ENCODE results near the gene CCIN. TPM values are rescaled to one million over a fixed set of nuclear protein-coding genes. Genes with fewer than 3 reads are reported as not detected.

CCIN gene
- total RNA-seq, 1 donor from 2014 or later = not detected

DNA sequence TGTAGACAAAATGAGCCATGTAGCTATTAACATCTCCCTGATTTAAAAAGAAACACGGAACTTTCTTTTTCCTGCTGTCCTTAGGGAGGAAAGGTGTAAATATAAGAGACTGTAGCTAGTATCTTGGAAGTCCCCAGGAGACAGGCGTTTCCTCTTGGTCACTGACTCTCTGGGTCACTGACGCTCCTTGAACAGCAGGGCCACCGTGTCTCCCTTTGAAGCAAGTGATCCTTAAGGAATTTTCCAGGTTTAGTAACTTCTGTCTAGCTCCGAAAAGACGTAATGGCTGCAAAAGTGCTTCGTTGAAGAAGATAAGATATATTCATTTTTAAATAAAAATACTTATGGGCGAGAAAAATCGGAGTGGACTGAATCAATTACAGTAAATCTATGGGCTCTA lies 20.8 kb downstream of the CCIN start:
- Histone ChIP-seq H3K4me3 (peak overlapping the region; percentile 86 to 99), H3K27me3 (no peaks in the 10 kb centered on the region), H3K27ac (peak overlapping the region; percentile 94 to 95), H3K36me3 (no peaks in the 10 kb centered on the region), H3K9me3 (no peaks in the 10 kb centered on the region), H3K4me1 (peaks cover 4 to 31% of the 10 kb centered on the region in 2 donors)
- no peak for DNase-seq (ENCODE audit: low spot score in 2 of 2)
- intact Hi-C loops (cut with DNase I) = loop anchor here (1.0 to 10.0 kb wide), 4 partner anchors 23 to 135 kb away; partner anchors contain the start of gene GNE
- no peak for TF ChIP-seq CTCF (IDR thresholded peaks at IDR 0.05)

DNA sequence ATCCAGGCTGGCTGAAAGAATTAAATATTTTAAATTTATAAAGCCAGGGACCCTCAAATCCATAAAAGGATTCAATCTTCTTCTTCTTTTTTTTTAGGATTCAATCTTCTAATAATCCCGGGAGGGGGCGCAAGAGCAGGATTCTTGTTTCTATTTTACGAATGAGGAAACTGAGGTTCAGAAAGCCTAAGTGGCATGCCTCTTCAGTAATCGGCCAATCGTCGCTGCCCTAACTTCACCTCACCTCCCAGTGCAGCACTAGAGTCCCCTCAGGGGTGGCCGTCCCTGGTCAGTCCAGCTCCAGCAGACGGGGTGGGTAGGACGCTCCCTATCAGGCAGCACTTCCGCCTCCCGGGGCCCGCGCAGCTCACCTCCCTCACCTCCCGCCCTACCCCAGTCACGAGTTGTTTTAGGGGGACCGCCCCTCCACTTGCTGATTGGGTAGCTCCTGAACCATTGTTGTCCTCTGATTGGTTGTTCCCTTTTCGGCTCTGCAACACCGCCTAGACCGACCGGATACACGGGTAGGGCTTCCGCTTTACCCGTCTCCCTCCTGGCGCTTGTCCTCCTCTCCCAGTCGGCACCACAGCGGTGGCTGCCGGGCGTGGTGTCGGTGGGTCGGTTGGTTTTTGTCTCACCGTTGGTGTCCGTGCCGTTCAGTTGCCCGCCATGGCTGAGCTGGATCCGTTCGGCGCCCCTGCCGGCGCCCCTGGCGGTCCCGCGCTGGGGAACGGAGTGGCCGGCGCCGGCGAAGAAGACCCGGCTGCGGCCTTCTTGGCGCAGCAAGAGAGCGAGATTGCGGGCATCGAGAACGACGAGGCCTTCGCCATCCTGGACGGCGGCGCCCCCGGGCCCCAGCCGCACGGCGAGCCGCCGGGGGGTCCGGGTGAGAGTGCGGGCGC lies 21.5 kb downstream of the CCIN start, which contains the start of gene CLTA:
Gene CLTA, plus strand, starts transcription at position 534 of the 902 bp plus-strand sequence. Its CDS starts 136 bp downstream, at position 670.
- no peaks in the 10 kb centered on the region for H3K27me3 ChIP-seq
- peaks cover 4 to 31% of the 10 kb centered on the region in 2 donors for H3K4me1 ChIP-seq

DNA sequence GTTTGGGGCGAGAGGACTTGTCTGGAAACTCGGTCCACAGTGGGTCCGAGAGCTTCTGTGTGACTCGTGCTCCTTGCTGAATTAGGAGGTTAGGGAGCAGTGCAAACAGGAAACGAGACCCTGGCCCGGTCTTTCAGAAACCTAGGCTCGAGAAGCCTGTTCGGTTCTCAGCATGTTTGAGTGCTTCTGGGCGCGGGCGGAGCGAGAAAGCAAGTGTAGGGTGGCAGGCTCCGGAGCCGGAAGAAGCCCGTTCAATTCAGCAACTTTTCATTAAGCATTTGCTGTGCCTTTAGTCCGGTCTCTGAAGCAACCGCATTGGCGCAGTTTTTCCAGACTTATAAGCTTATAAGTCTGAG lies 22.1 kb downstream of the CCIN start:
- Histone ChIP-seq H3K27ac (peak overlapping the region; percentile 94 to 95), H3K9me3 (no peaks in the 10 kb centered on the region), H3K36me3 (no peaks in the 10 kb centered on the region), H3K4me3 (peak overlapping the region; percentile 86 to 99), H3K27me3 (no peaks in the 10 kb centered on the region), H3K4me1 (peaks cover 4 to 31% of the 10 kb centered on the region in 2 donors)
- intact Hi-C loops (cut with DNase I) = loop anchor here (2.0 to 10.0 kb wide), 2 partner anchors 24 to 134 kb away; no protein-coding TSS in a partner anchor
- TF ChIP-seq CTCF (IDR thresholded peaks at IDR 0.05) = no peak
- DNase-seq (ENCODE audit: low spot score in 2 of 2) = no peak

More for the DNA sequence above, 21.5 kb downstream of the CCIN start, which contains the start of gene CLTA:
- Histone ChIP-seq H3K4me3 (peak within 1 kb of the TSS; percentile 86 to 99), H3K27ac (peak within 1 kb of the TSS; percentile 94 to 95), H3K36me3 (no peaks in the 10 kb centered on the region), H3K9me3 (no peaks in the 10 kb centered on the region)
- peak; percentile 43 to 63 (median 53) for TF ChIP-seq CTCF (IDR thresholded peaks at IDR 0.05)
- peak; percentile 91 to 98 for DNase-seq (ENCODE audit: low spot score in 2 of 2)
- intact Hi-C loops (cut with DNase I) = loop anchor here (1.0 to 10.0 kb wide), 4 partner anchors 24 to 134 kb away; partner anchors contain the start of gene GNE

DNA sequence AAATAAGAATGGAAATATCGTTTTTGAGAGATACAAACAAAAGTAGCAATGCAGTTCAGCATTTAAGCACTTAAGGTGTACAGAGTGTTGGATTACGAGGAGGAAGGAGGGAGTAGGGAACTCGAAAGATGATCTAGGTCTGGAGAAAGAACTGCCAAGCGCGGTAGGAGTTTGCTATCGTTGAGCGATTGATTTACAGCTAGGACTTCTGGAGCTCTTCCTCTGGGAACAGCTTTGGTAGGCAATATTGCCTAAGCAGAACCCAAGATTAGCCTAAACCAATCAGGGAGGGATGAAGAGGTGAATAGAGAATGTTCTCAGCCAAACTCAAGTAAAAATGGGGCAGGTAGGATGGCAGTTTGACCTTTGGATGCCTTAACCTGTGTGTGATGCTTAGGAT lies 22.5 kb downstream of the CCIN start:
- no peaks in the 10 kb centered on the region for H3K27me3 ChIP-seq
- peaks cover 4 to 31% of the 10 kb centered on the region in 2 donors for H3K4me1 ChIP-seq
- TF ChIP-seq CTCF (IDR thresholded peaks at IDR 0.05) = no peak
- H3K27ac ChIP-seq = peak overlapping the region; percentile 94 to 95
- H3K4me3 ChIP-seq = peak overlapping the region; percentile 86 to 99
- intact Hi-C loops (cut with DNase I) = loop anchor here (2.0 to 10.0 kb wide), 2 partner anchors 25 to 133 kb away; no protein-coding TSS in a partner anchor
- no peaks in the 10 kb centered on the region for H3K9me3 ChIP-seq
- no peak for DNase-seq (ENCODE audit: low spot score in 2 of 2)
- H3K36me3 ChIP-seq = no peaks in the 10 kb centered on the region

GRCh38 chr9:36192196-36192595 lies 23.0 kb downstream of the CCIN start:
- intact Hi-C loops (cut with DNase I) = loop anchor here (10.0 kb wide), 1 partner anchor 133 kb away; no protein-coding TSS in a partner anchor
- Histone ChIP-seq H3K27ac (no peak overlapping the region), H3K36me3 (peaks cover 0 to 3% of the 10 kb centered on the region in 2 donors), H3K27me3 (no peaks in the 10 kb centered on the region), H3K9me3 (no peaks in the 10 kb centered on the region), H3K4me3 (peak overlapping the region; percentile 86 to 99), H3K4me1 (peaks cover 4 to 31% of the 10 kb centered on the region in 2 donors)
- no peak for DNase-seq (ENCODE audit: low spot score in 2 of 2)
- TF ChIP-seq CTCF (IDR thresholded peaks at IDR 0.05) = no peak

Data from ascending aorta (tissue), 2 donors.